Gastroesophageal sphincter (tissue), 4 donors: ENCODE measurements around the gene RAB5IF. TPM values are rescaled to one million over a fixed set of nuclear protein-coding genes. Genes with fewer than 3 reads are reported as not detected.

Source experiments
- ATAC-seq: fragments of 150-250 bp; one replicate; pipeline ENCODE4 v1.9.1; 2016; ENCODE audit warnings: mild to moderate bottlenecking, moderate library complexity
- H3K27ac ChIP-seq, 4 donors: fragments of 200-600 bp; sonication (generic) in 3 of 4; 1 replicate in 3 of 4; 2 replicates in 1 of 4; pipeline ENCODE4 v1.5.1; 2016 to 2019
- H3K27me3 ChIP-seq: fragments of 200-600 bp; sonication (generic); one replicate; pipeline ENCODE4 v1.5.1; 2019
- H3K36me3 ChIP-seq, 2 donors: fragments of 200-600 bp; sonication (generic); one replicate each; pipeline ENCODE4 v1.5.1; 2019; ENCODE audit warnings: control low read depth in 1 of 2
- H3K4me1 ChIP-seq, 3 donors: fragments of 200-600 bp; sonication (generic); 1 replicate in 2 of 3; 2 replicates in 1 of 3; pipeline ENCODE4 v1.5.1; 2016 to 2019; ENCODE audit warnings: control low read depth in 2 of 3
- H3K4me3 ChIP-seq, 2 donors: fragments of 200-600 bp; sonication (generic); one replicate each; pipeline ENCODE4 v1.5.1; 2019; ENCODE audit warnings: mild to moderate bottlenecking in 1 of 2, moderate library complexity in 1 of 2
- H3K9me3 ChIP-seq, 3 donors: fragments of 200-600 bp; sonication (generic); one replicate each; pipeline ENCODE4 v1.5.1; 2017 to 2019; ENCODE audit warnings: control low read depth in 2 of 3
- CTCF ChIP-seq, 4 experiments: fragments of 200-600 bp in 2 of 4; fragments of 450-650 bp in 2 of 4; sonication (generic) in 1 of 4; IDR thresholded peaks; one replicate each; pipeline ENCODE4 v1.5.1; 2017 to 2019; ENCODE audit warnings: antibody characterized with exemption in 4 of 4, mild to moderate bottlenecking in 2 of 4, moderate library complexity in 2 of 4
- EP300 ChIP-seq: sonication (generic); formaldehyde crosslinking; IDR thresholded peaks from one replicate; pipeline ENCODE4 v1.6.1; 2017; ENCODE audit warnings: antibody characterized with exemption, mild to moderate bottlenecking
- POLR2A ChIP-seq, 2 donors: fragments of 450-650 bp; IDR thresholded peaks; one replicate each; pipeline ENCODE4 v1.6.1; 2017; ENCODE audit warnings: antibody characterized with exemption in 2 of 2, mild to moderate bottlenecking in 2 of 2, moderate library complexity in 1 of 2
- POLR2AphosphoS5 ChIP-seq: sonication (generic); formaldehyde crosslinking; IDR thresholded peaks from one replicate; pipeline ENCODE4 v1.6.1; 2017; ENCODE audit warnings: antibody characterized with exemption
- WGBS, 2 donors: methylation state at CpG; one replicate each; pipeline ENCODE4 v1.1.5; 2018; ENCODE audit warnings: low coverage in 1 of 2; 5-methylcytosine and 5-hydroxymethylcytosine counted together
- small RNA-seq, 4 donors: library from RNA; depleted of rRNA; stranded (forward); fragments of <200 nt; gene quantifications; one replicate each; pipeline ENCODE3, GENCODE V24; 2016
- total RNA-seq, 4 donors: library from RNA; depleted of rRNA; stranded (reverse); fragments of >200 nt; gene quantifications; one replicate each; pipeline ENCODE4 v1.1.0, GENCODE V29; 2016

The RAB5IF gene
- total RNA-seq, 4 donors from 2014 or later = 66.3 to 100 (median 78.9) TPM

DNA sequence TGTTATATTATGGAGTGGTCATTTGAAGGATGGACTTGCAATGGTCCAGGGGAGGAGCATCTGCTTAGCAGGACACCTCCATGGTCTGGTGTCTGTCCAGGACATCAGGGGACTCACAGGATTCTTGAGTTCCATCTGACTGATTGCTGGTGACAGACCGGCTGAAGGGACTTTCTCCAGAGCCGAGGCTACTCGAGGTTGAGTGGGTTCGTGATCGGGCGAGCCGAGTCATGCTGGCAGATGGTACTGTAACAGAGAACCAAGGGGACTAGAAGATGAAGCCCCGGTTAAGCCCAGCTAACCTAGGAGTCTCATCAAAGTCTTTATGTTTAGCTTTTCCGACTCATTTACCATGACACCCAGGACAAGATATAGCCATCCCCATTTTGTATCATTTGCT is 47.9 kb downstream of the RAB5IF start:
- WGBS, 2 donors = 87 to 95% methylated on average over 4 to 8 of the region's 9 CpGs
- Histone ChIP-seq H3K27ac (no peak overlapping the region), H3K4me1 (no peaks in the 10 kb centered on the region), H3K9me3 (no peaks in the 10 kb centered on the region), H3K27me3 (no peaks in the 10 kb centered on the region), H3K4me3 (no peak overlapping the region), H3K36me3 (peaks cover 0 to 73% of the 10 kb centered on the region in 2 donors)
- ATAC-seq = no peak
- no peak for TF ChIP-seq CTCF (IDR thresholded peaks at IDR 0.05)
- no peak for TF ChIP-seq EP300
- TF ChIP-seq POLR2A (IDR thresholded peaks at IDR 0.05) = no peak
- TF ChIP-seq POLR2AphosphoS5 = no peak

DNA sequence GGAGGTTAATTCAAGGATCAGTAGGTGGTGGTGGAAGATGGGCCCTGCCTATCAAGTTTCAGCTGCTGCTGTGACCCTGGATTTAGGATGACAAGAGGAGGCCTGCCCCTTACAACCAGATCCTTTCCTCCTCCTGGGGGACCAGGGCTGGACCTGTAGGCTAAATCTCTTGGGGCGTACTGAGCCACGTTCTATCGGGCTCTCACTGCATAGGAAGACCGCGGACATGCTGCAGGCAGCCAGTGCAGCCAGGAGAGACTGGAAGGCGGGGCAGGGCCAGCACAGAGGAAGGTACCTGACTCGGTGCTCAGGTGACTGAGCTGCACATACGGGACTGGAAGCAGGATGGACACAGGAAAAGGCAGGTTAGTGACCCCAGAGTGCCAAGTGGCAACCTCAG is 48.9 kb downstream of the RAB5IF start:
- no peak for ATAC-seq
- no peaks in the 10 kb centered on the region for H3K4me1 ChIP-seq
- H3K4me3 ChIP-seq = no peak overlapping the region
- peaks cover 0 to 84% of the 10 kb centered on the region in 2 donors for H3K36me3 ChIP-seq
- no CpG with 5 or more reads among the region's 8 CpGs for WGBS, 2 donors
- H3K9me3 ChIP-seq = no peaks in the 10 kb centered on the region
- H3K27me3 ChIP-seq = no peaks in the 10 kb centered on the region
- TF ChIP-seq POLR2AphosphoS5 (no peak), CTCF (IDR thresholded peaks at IDR 0.05) (no peak), POLR2A (IDR thresholded peaks at IDR 0.05) (no peak)
- no peak overlapping the region for H3K27ac ChIP-seq

GRCh38 chr20:36655004-36655403 is 49.4 kb downstream of the RAB5IF start:
- Histone ChIP-seq H3K27me3 (no peaks in the 10 kb centered on the region), H3K4me1 (no peaks in the 10 kb centered on the region), H3K4me3 (no peak overlapping the region), H3K27ac (no peak overlapping the region), H3K9me3 (no peaks in the 10 kb centered on the region), H3K36me3 (peaks cover 0 to 89% of the 10 kb centered on the region in 2 donors)
- 100% methylated on average over 2 of the region's 3 CpGs; no CpG with 5 or more reads in 1 of the 2 donors for WGBS, 2 donors
- ATAC-seq = no peak
- TF ChIP-seq EP300 (no peak), POLR2A (IDR thresholded peaks at IDR 0.05) (no peak), CTCF (IDR thresholded peaks at IDR 0.05) (no peak), POLR2AphosphoS5 (no peak)

GRCh38 chr20:36656733-36657132 is 51.2 kb downstream of the RAB5IF start:
- ATAC-seq = no peak
- no peak for TF ChIP-seq POLR2AphosphoS5
- H3K4me3 ChIP-seq = no peak overlapping the region
- no peak overlapping the region for H3K27ac ChIP-seq
- no peaks in the 10 kb centered on the region for H3K27me3 ChIP-seq
- H3K36me3 ChIP-seq = peaks cover 0 to 94% of the 10 kb centered on the region in 2 donors
- no peaks in the 10 kb centered on the region for H3K9me3 ChIP-seq
- WGBS, 2 donors = 53 to 86% methylated on average over 4 of the region's 4 CpGs
- no peaks in the 10 kb centered on the region for H3K4me1 ChIP-seq

GRCh38 chr20:36658300-36658699 is 52.7 kb downstream of the RAB5IF start:
- 86 to 91% methylated on average over 1 to 3 of the region's 3 CpGs for WGBS, 2 donors
- no peak overlapping the region for H3K27ac ChIP-seq
- TF ChIP-seq POLR2A (IDR thresholded peaks at IDR 0.05) (no peak), EP300 (no peak), CTCF (IDR thresholded peaks at IDR 0.05) (no peak), POLR2AphosphoS5 (no peak)
- no peaks in the 10 kb centered on the region for H3K27me3 ChIP-seq
- H3K4me3 ChIP-seq = no peak overlapping the region
- no peak for ATAC-seq
- H3K36me3 ChIP-seq = peaks cover 0 to 94% of the 10 kb centered on the region in 2 donors
- H3K4me1 ChIP-seq = no peaks in the 10 kb centered on the region
- no peaks in the 10 kb centered on the region for H3K9me3 ChIP-seq

Small RNA genes lying within 50 kb of the gene (small RNA-seq; reads per million reads assigned to genes)
- 0 reads per million in 4 donors for gene RF00017

Other genes starting within 250 kb of the RAB5IF start
- 1,000 to 10,000 TPM; 1,087 to 2,842 (median 1,707) TPM for gene MYL9, start 64.3 kb upstream of the RAB5IF start, total RNA-seq
- 10 to 100 TPM in 2 of 4 donors, 1 to 10 TPM in 2; 7.2 to 14.0 (median 9.4) TPM for gene TGIF2, start 32.2 kb upstream of the RAB5IF start, total RNA-seq
- under 1 TPM in 1 of 4 donors, not detected in 3; 0.13 TPM for gene SLA2, start 40.4 kb downstream of the RAB5IF start, total RNA-seq
- gene NDRG3, start 140.3 kb downstream of the RAB5IF start, total RNA-seq = 10 to 100 TPM; 13.3 to 37.1 (median 26.0) TPM
- gene DSN1, start 168.0 kb downstream of the RAB5IF start, total RNA-seq = 1 to 10 TPM; 5.1 to 8.1 (median 6.0) TPM